ENCODE measurements around the gene SH2D7.

The SH2D7 gene

GRCh38 chr15:78077871-78078210, 14.5 kb upstream of the SH2D7 start:
- no peak for DNase-seq (ENCODE audit: low read depth in 2 of 2)

- DNase-seq (ENCODE audit: low read depth in 2 of 2) = no peak
These were observed 12.9 kb upstream of the SH2D7 start for GRCh38 chr15:78079298-78080087.

GRCh38 chr15:78080088-78080460, 12.3 kb upstream of the SH2D7 start:
- DNase-seq (ENCODE audit: low read depth in 2 of 2) = no peak

- no peak for DNase-seq (ENCODE audit: low read depth in 2 of 2)
These were observed 10.1 kb upstream of the SH2D7 start for GRCh38 chr15:78082106-78082742.

- DNase-seq (ENCODE audit: low read depth in 2 of 2) = no peak
These were observed 9.6 kb upstream of the SH2D7 start for GRCh38 chr15:78082743-78083110.

- no peak for DNase-seq (ENCODE audit: low read depth in 2 of 2)
These were observed 9.2 kb upstream of the SH2D7 start for GRCh38 chr15:78083186-78083585.

- no peak for DNase-seq (ENCODE audit: low read depth in 2 of 2)
These were observed 8.5 kb upstream of the SH2D7 start for GRCh38 chr15:78083687-78084448.

- DNase-seq (ENCODE audit: low read depth in 2 of 2) = no peak
These were observed 8.0 kb upstream of the SH2D7 start for GRCh38 chr15:78084449-78084750.

- no peak for DNase-seq (ENCODE audit: low read depth in 2 of 2)
These were observed 6.4 kb upstream of the SH2D7 start for GRCh38 chr15:78085928-78086327.

GRCh38 chr15:78087951-78088772, 4.2 kb upstream of the SH2D7 start:
- no peak for DNase-seq (ENCODE audit: low read depth in 2 of 2)

- DNase-seq (ENCODE audit: low read depth in 2 of 2) = no peak
These were observed 3.6 kb upstream of the SH2D7 start for GRCh38 chr15:78088773-78089080.

- DNase-seq (ENCODE audit: low read depth in 2 of 2) = no peak
These were observed 1.8 kb upstream of the SH2D7 start for GRCh38 chr15:78090422-78091063.

- no peak for DNase-seq (ENCODE audit: low read depth in 2 of 2)
These were observed 1.1 kb downstream of the SH2D7 start for GRCh38 chr15:78093242-78094020.

- DNase-seq (ENCODE audit: low read depth in 2 of 2) = no peak
These were observed 5.3 kb downstream of the SH2D7 start for GRCh38 chr15:78097667-78098066.

GRCh38 chr15:78098131-78098755, 5.9 kb downstream of the SH2D7 start:
- no peak for DNase-seq (ENCODE audit: low read depth in 2 of 2)

- no peak for DNase-seq (ENCODE audit: low read depth in 2 of 2)
These were observed 8.5 kb downstream of the SH2D7 start for GRCh38 chr15:78100886-78101285.

- no peak for DNase-seq (ENCODE audit: low read depth in 2 of 2)
These were observed 9.2 kb downstream of the SH2D7 start for GRCh38 chr15:78101423-78102105.

- no peak for DNase-seq (ENCODE audit: low read depth in 2 of 2)
These were observed 9.8 kb downstream of the SH2D7 start for GRCh38 chr15:78102211-78102610.

GRCh38 chr15:78102741-78103140, 10.4 kb downstream of the SH2D7 start:
- no peak for DNase-seq (ENCODE audit: low read depth in 2 of 2)

Data from stimulated activated CD8-positive, alpha-beta memory T cell treated with anti-CD3 and anti-CD28 coated beads, Interleukin-2, amount 100 ng/mL, for 48 hours (primary cell).